ENCODE measurements around the gene TMEM132C.

Gene TMEM132C

DNA sequence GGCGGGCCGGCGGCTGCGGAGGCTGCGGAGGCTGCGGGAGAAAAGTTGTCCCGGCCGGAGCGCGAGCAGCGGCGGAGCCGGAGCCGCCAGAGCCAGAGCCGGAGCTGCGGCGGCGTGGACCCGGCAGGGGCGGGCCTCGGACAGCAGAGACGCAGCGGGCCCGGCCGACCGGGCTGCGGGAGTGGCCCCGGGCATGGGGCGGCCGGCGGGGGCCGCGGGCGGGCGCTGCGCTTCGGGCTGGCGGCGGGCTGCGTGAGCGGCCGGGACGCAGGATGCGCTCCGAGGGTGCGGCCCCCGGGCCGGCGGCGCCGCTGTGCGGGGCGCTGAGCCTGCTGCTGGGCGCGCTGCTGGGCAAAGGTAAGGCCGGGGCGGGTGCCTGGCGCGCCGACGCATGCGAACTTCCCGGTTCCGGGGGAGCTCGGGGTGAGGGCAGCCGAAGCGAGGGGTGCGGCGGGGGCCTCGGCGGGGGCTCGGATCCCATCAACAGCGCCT, at the start of gene TMEM132C:
Gene TMEM132C, plus strand, starts transcription at position 40 of the 492 bp plus-strand sequence. Its CDS starts 233 bp downstream, at position 273.
- TF ChIP-seq, protein P1, sequence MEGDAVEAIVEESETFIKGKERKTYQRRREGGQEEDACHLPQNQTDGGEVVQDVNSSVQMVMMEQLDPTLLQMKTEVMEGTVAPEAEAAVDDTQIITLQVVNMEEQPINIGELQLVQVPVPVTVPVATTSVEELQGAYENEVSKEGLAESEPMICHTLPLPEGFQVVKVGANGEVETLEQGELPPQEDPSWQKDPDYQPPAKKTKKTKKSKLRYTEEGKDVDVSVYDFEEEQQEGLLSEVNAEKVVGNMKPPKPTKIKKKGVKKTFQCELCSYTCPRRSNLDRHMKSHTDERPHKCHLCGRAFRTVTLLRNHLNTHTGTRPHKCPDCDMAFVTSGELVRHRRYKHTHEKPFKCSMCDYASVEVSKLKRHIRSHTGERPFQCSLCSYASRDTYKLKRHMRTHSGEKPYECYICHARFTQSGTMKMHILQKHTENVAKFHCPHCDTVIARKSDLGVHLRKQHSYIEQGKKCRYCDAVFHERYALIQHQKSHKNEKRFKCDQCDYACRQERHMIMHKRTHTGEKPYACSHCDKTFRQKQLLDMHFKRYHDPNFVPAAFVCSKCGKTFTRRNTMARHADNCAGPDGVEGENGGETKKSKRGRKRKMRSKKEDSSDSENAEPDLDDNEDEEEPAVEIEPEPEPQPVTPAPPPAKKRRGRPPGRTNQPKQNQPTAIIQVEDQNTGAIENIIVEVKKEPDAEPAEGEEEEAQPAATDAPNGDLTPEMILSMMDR (IDR thresholded peaks at IDR 0.05; ENCODE audit: low read depth, low read length, missing control alignments): no peak
- no peaks in the 10 kb centered on the region for H3K36me3 ChIP-seq (replicated peaks)
- H3K27ac ChIP-seq: no peak within 1 kb of the TSS
- no peak for DNase-seq
- peaks cover 19% of the 10 kb centered on the region for H3K27me3 ChIP-seq (replicated peaks)
- in situ Hi-C loops (cut with HindIII; ENCODE audit: low pct_ligation_motif_present, low sequenced_read_pairs): no loop called here
- no peak within 1 kb of the TSS for H3K4me3 ChIP-seq (ENCODE audit: low read depth, low read length)

DNA sequence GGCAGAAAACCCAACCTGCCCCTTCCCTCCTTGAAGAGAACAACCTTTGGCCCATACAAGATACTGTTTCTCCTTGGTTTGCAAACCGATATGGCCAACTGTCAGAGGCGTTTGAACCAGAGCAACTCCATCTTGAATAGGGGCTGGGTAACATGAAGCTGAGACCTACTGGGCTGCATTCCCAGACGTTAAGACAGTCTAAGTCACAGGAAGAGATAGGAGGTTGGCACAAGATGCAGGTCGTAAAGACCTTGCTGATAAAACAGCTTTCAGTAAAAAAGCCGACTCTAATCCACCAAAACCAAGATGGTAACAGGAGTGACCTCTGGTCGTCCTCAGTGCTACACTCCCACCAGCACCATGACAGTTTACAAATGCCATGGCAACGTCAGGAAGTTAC, 42.7 kb upstream of the TMEM132C start:
- in situ Hi-C loops (cut with HindIII; ENCODE audit: low pct_ligation_motif_present, low sequenced_read_pairs): no loop called here
- no peak for DNase-seq
- TF ChIP-seq, protein P1 (IDR thresholded peaks at IDR 0.05; ENCODE audit: low read depth, low read length, missing control alignments): no peak

DNA sequence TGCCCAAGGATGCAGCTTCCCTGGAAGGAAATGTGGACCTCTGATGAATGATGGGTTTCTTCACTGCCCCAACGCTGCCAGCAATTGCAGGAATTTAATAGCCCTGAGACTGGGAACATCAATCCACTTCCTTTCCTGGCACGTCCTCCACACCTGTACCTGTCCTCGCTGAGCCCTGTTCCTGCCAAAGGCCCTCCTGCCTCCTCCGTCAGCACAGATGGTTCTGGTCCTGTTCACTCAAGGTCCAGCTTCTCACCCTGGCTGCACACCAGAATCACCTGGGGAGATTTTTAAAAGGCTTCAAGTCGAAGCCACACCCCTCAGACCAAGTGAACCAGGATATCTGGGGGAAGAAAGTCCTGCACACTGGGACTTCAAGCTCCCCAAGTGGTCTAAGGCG, 38.4 kb upstream of the TMEM132C start:
- no peaks in the 10 kb centered on the region for H3K36me3 ChIP-seq (replicated peaks)
- TF ChIP-seq, protein P1 (IDR thresholded peaks at IDR 0.05; ENCODE audit: low read depth, low read length, missing control alignments): no peak
- H3K4me3 ChIP-seq (ENCODE audit: low read depth, low read length): no peak overlapping the region
- H3K27ac ChIP-seq: no peak overlapping the region
- DNase-seq: no peak
- in situ Hi-C loops (cut with HindIII; ENCODE audit: low pct_ligation_motif_present, low sequenced_read_pairs): no loop called here
- no peaks in the 10 kb centered on the region for H3K27me3 ChIP-seq (replicated peaks)

More for the DNA sequence above, 42.7 kb upstream of the TMEM132C start:
- Histone ChIP-seq H3K27me3 (replicated peaks) (no peaks in the 10 kb centered on the region), H3K36me3 (replicated peaks) (no peaks in the 10 kb centered on the region), H3K27ac (no peak overlapping the region), H3K4me3 (ENCODE audit: low read depth, low read length) (no peak overlapping the region)

- TF ChIP-seq, protein P1 (IDR thresholded peaks at IDR 0.05; ENCODE audit: low read depth, low read length, missing control alignments): no peak
- H3K27me3 ChIP-seq (replicated peaks): no peaks in the 10 kb centered on the region
- no peak overlapping the region for H3K27ac ChIP-seq
- no peaks in the 10 kb centered on the region for H3K36me3 ChIP-seq (replicated peaks)
- in situ Hi-C loops (cut with HindIII; ENCODE audit: low pct_ligation_motif_present, low sequenced_read_pairs): no loop called here
- H3K4me3 ChIP-seq (ENCODE audit: low read depth, low read length): no peak overlapping the region
- DNase-seq: no peak
These were observed 31.1 kb upstream of the TMEM132C start for GRCh38 chr12:128235635-128236417.

GRCh38 chr12:128236525-128236924, 30.4 kb upstream of the TMEM132C start:
- H3K27ac ChIP-seq: no peak overlapping the region
- no peak for DNase-seq
- no peaks in the 10 kb centered on the region for H3K27me3 ChIP-seq (replicated peaks)
- in situ Hi-C loops (cut with HindIII; ENCODE audit: low pct_ligation_motif_present, low sequenced_read_pairs): no loop called here
- no peaks in the 10 kb centered on the region for H3K36me3 ChIP-seq (replicated peaks)
- no peak overlapping the region for H3K4me3 ChIP-seq (ENCODE audit: low read depth, low read length)
- TF ChIP-seq, protein P1 (IDR thresholded peaks at IDR 0.05; ENCODE audit: low read depth, low read length, missing control alignments): no peak

Measured in brain microvascular endothelial cell (primary cell).